ENCODE results near the gene EPHB2.

The EPHB2 gene

GRCh38 chr1:22752339-22752738, 41.7 kb downstream of the EPHB2 start:
- H3K4me1 ChIP-seq (ENCODE audit: control insufficient read depth, insufficient read depth, low read length) = no peaks in the 10 kb centered on the region
- no peaks in the 10 kb centered on the region for H3K36me3 ChIP-seq (ENCODE audit: control insufficient read depth, insufficient read depth, low read length)
- WGBS (ENCODE audit: insufficient coverage, insufficient read length) = no CpG with 5 or more reads among the region's 1 CpG
- H3K4me3 ChIP-seq (ENCODE audit: low read length) = no peak overlapping the region
- no peak for DNase-seq (ENCODE audit: low read depth, low spot score)
- H3K9me3 ChIP-seq (ENCODE audit: control insufficient read depth, insufficient read depth, low read length) = no peaks in the 10 kb centered on the region
- no peaks in the 10 kb centered on the region for H3K27me3 ChIP-seq (ENCODE audit: control insufficient read depth, insufficient read depth, low read length)
- no peak overlapping the region for H3K27ac ChIP-seq (ENCODE audit: low read length)

- Histone ChIP-seq H3K9me3 (ENCODE audit: control insufficient read depth, insufficient read depth, low read length) (no peaks in the 10 kb centered on the region), H3K27ac (ENCODE audit: low read length) (no peak overlapping the region), H3K36me3 (ENCODE audit: control insufficient read depth, insufficient read depth, low read length) (no peaks in the 10 kb centered on the region), H3K4me3 (ENCODE audit: low read length) (no peak overlapping the region), H3K4me1 (ENCODE audit: control insufficient read depth, insufficient read depth, low read length) (no peaks in the 10 kb centered on the region), H3K27me3 (ENCODE audit: control insufficient read depth, insufficient read depth, low read length) (no peaks in the 10 kb centered on the region)
- WGBS (ENCODE audit: insufficient coverage, insufficient read length) = no CpG with 5 or more reads among the region's 12 CpGs
- no peak for DNase-seq (ENCODE audit: low read depth, low spot score)
Observed at GRCh38 chr1:22753481-22753971, 42.9 kb downstream of the EPHB2 start.

- no peaks in the 10 kb centered on the region for H3K9me3 ChIP-seq (ENCODE audit: control insufficient read depth, insufficient read depth, low read length)
- WGBS (ENCODE audit: insufficient coverage, insufficient read length) = no CpG with 5 or more reads among the region's 10 CpGs
- no peaks in the 10 kb centered on the region for H3K27me3 ChIP-seq (ENCODE audit: control insufficient read depth, insufficient read depth, low read length)
- H3K36me3 ChIP-seq (ENCODE audit: control insufficient read depth, insufficient read depth, low read length) = no peaks in the 10 kb centered on the region
- no peaks in the 10 kb centered on the region for H3K4me1 ChIP-seq (ENCODE audit: control insufficient read depth, insufficient read depth, low read length)
- no peak overlapping the region for H3K27ac ChIP-seq (ENCODE audit: low read length)
- no peak for DNase-seq (ENCODE audit: low read depth, low spot score)
- no peak overlapping the region for H3K4me3 ChIP-seq (ENCODE audit: low read length)
Observed at GRCh38 chr1:22754106-22754768, 43.6 kb downstream of the EPHB2 start.

- Histone ChIP-seq H3K36me3 (ENCODE audit: control insufficient read depth, insufficient read depth, low read length) (no peaks in the 10 kb centered on the region), H3K27ac (ENCODE audit: low read length) (no peak overlapping the region), H3K27me3 (ENCODE audit: control insufficient read depth, insufficient read depth, low read length) (no peaks in the 10 kb centered on the region), H3K4me1 (ENCODE audit: control insufficient read depth, insufficient read depth, low read length) (no peaks in the 10 kb centered on the region), H3K4me3 (ENCODE audit: low read length) (no peak overlapping the region), H3K9me3 (ENCODE audit: control insufficient read depth, insufficient read depth, low read length) (no peaks in the 10 kb centered on the region)
- WGBS (ENCODE audit: insufficient coverage, insufficient read length) = no CpG with 5 or more reads among the region's 7 CpGs
- no peak for DNase-seq (ENCODE audit: low read depth, low spot score)
Observed at GRCh38 chr1:22754824-22755223, 44.2 kb downstream of the EPHB2 start.

GRCh38 chr1:22755641-22756040, 45.0 kb downstream of the EPHB2 start:
- Histone ChIP-seq H3K27ac (ENCODE audit: low read length) (no peak overlapping the region), H3K9me3 (ENCODE audit: control insufficient read depth, insufficient read depth, low read length) (no peaks in the 10 kb centered on the region), H3K4me3 (ENCODE audit: low read length) (no peak overlapping the region), H3K4me1 (ENCODE audit: control insufficient read depth, insufficient read depth, low read length) (no peaks in the 10 kb centered on the region), H3K36me3 (ENCODE audit: control insufficient read depth, insufficient read depth, low read length) (no peaks in the 10 kb centered on the region), H3K27me3 (ENCODE audit: control insufficient read depth, insufficient read depth, low read length) (no peaks in the 10 kb centered on the region)
- DNase-seq (ENCODE audit: low read depth, low spot score) = no peak
- no CpG with 5 or more reads among the region's 5 CpGs for WGBS (ENCODE audit: insufficient coverage, insufficient read length)

- no peaks in the 10 kb centered on the region for H3K27me3 ChIP-seq (ENCODE audit: control insufficient read depth, insufficient read depth, low read length)
- DNase-seq (ENCODE audit: low read depth, low spot score) = no peak
- no peaks in the 10 kb centered on the region for H3K36me3 ChIP-seq (ENCODE audit: control insufficient read depth, insufficient read depth, low read length)
- no peaks in the 10 kb centered on the region for H3K4me1 ChIP-seq (ENCODE audit: control insufficient read depth, insufficient read depth, low read length)
- H3K4me3 ChIP-seq (ENCODE audit: low read length) = no peak overlapping the region
- no peaks in the 10 kb centered on the region for H3K9me3 ChIP-seq (ENCODE audit: control insufficient read depth, insufficient read depth, low read length)
- H3K27ac ChIP-seq (ENCODE audit: low read length) = no peak overlapping the region
- no CpG with 5 or more reads among the region's 25 CpGs for WGBS (ENCODE audit: insufficient coverage, insufficient read length)
Observed at GRCh38 chr1:22756125-22756735, 45.6 kb downstream of the EPHB2 start.

GRCh38 chr1:22760455-22760854, 49.8 kb downstream of the EPHB2 start:
- DNase-seq (ENCODE audit: low read depth, low spot score) = no peak
- no peaks in the 10 kb centered on the region for H3K27me3 ChIP-seq (ENCODE audit: control insufficient read depth, insufficient read depth, low read length)
- no peaks in the 10 kb centered on the region for H3K36me3 ChIP-seq (ENCODE audit: control insufficient read depth, insufficient read depth, low read length)
- no CpG with 5 or more reads among the region's 4 CpGs for WGBS (ENCODE audit: insufficient coverage, insufficient read length)
- H3K4me1 ChIP-seq (ENCODE audit: control insufficient read depth, insufficient read depth, low read length) = no peaks in the 10 kb centered on the region; the same call in 1 of the 2 replicates
- H3K9me3 ChIP-seq (ENCODE audit: control insufficient read depth, insufficient read depth, low read length) = no peaks in the 10 kb centered on the region
- H3K27ac ChIP-seq (ENCODE audit: low read length) = no peak overlapping the region
- no peak overlapping the region for H3K4me3 ChIP-seq (ENCODE audit: low read length)

- H3K9me3 ChIP-seq (ENCODE audit: control insufficient read depth, insufficient read depth, low read length) = no peaks in the 10 kb centered on the region
- no peaks in the 10 kb centered on the region for H3K36me3 ChIP-seq (ENCODE audit: control insufficient read depth, insufficient read depth, low read length)
- DNase-seq (ENCODE audit: low read depth, low spot score) = no peak
- no CpG with 5 or more reads among the region's 6 CpGs for WGBS (ENCODE audit: insufficient coverage, insufficient read length)
- H3K27ac ChIP-seq (ENCODE audit: low read length) = no peak overlapping the region
- no peaks in the 10 kb centered on the region for H3K27me3 ChIP-seq (ENCODE audit: control insufficient read depth, insufficient read depth, low read length)
- no peak overlapping the region for H3K4me3 ChIP-seq (ENCODE audit: low read length)
- H3K4me1 ChIP-seq (ENCODE audit: control insufficient read depth, insufficient read depth, low read length) = no peaks in the 10 kb centered on the region; the same call in 1 of the 2 replicates
Observed at GRCh38 chr1:22761101-22761500, 50.5 kb downstream of the EPHB2 start.

- Histone ChIP-seq H3K27me3 (ENCODE audit: control insufficient read depth, insufficient read depth, low read length) (no peaks in the 10 kb centered on the region), H3K36me3 (ENCODE audit: control insufficient read depth, insufficient read depth, low read length) (no peaks in the 10 kb centered on the region), H3K4me3 (ENCODE audit: low read length) (no peak overlapping the region), H3K9me3 (ENCODE audit: control insufficient read depth, insufficient read depth, low read length) (no peaks in the 10 kb centered on the region), H3K4me1 (ENCODE audit: control insufficient read depth, insufficient read depth, low read length) (no peaks in the 10 kb centered on the region; the same call in 1 of the 2 replicates), H3K27ac (ENCODE audit: low read length) (no peak overlapping the region)
- WGBS (ENCODE audit: insufficient coverage, insufficient read length) = no CpG with 5 or more reads among the region's 13 CpGs
- DNase-seq (ENCODE audit: low read depth, low spot score) = no peak
Observed at GRCh38 chr1:22761821-22762220, 51.2 kb downstream of the EPHB2 start.

- Histone ChIP-seq H3K4me3 (ENCODE audit: low read length) (no peak overlapping the region), H3K27me3 (ENCODE audit: control insufficient read depth, insufficient read depth, low read length) (no peaks in the 10 kb centered on the region), H3K27ac (ENCODE audit: low read length) (no peak overlapping the region), H3K36me3 (ENCODE audit: control insufficient read depth, insufficient read depth, low read length) (no peaks in the 10 kb centered on the region), H3K9me3 (ENCODE audit: control insufficient read depth, insufficient read depth, low read length) (no peaks in the 10 kb centered on the region), H3K4me1 (ENCODE audit: control insufficient read depth, insufficient read depth, low read length) (no peaks in the 10 kb centered on the region; the same call in 1 of the 2 replicates)
- no peak for DNase-seq (ENCODE audit: low read depth, low spot score)
- WGBS (ENCODE audit: insufficient coverage, insufficient read length) = 100% methylated on average over 1 of the region's 11 CpGs
Observed at GRCh38 chr1:22763487-22764200, 53.0 kb downstream of the EPHB2 start.
